PC-3 (cell line): ENCODE measurements around the gene SERPINA6.

ENCODE experiments used
- CTCF ChIP-seq: fragments of 300-600 bp; sonication (generic); conservative IDR thresholded peaks from 2 replicates; pipeline ENCODE4 v1.5.1; 2017; ENCODE audit warnings: antibody characterized with exemption, low read depth, mild to moderate bottlenecking, low read length
- EZH2 ChIP-seq: fragments of 300-600 bp; sonication (generic); IDR thresholded peaks from one replicate; pipeline ENCODE4 v1.6.1; 2017; ENCODE audit warnings: antibody characterized with exemption, mild to moderate bottlenecking, low read length; ENCODE audit not compliant: unreplicated experiment
- EZH2phosphoT487 ChIP-seq: fragments of 300-600 bp; sonication (generic); IDR thresholded peaks from 2 replicates; pipeline ENCODE4 v1.6.1; 2018; ENCODE audit warnings: mild to moderate bottlenecking, antibody characterized with exemption, low read length, borderline replicate concordance

DNA sequence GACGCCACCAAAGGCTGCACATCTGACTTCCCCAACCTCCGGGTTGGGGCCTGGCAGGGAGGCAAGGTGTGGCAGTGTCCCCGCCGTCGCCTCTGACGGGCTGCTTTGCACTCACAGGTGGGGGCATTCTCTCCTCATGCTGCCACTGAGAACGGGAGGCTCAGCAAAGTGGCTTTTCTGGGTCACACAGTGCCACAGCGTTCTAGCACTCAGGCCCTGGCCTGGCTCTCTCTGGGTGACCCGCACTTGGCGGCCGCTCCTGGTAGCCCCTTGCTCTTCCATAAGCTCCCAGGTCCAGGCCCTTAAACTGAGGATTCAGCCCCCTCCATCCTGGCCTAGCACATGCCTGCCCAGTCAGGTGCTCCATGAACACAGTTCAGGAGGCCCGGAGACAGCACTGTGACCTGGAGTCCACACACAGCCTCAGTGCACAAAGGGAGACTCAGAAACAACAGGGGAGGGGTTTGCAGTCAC is 40.1 kb upstream of the SERPINA6 start:
- no peak for TF ChIP-seq CTCF
- TF ChIP-seq EZH2, result no peak
- TF ChIP-seq EZH2phosphoT487, result no peak
